DND-41 (cell line): ENCODE results near the gene MATN1.

Source experiments
- EZH2 ChIP-seq: IDR thresholded peaks from 3 replicates; pipeline ENCODE4 v1.6.1; 2012; ENCODE audit warnings: borderline replicate concordance, low read depth, mild to moderate bottlenecking, moderate library complexity, low read length, inconsistent platforms; ENCODE audit not compliant: severe bottlenecking
- TF ChIP-seq, protein P1 (sequence below): IDR thresholded peaks from 2 replicates; pipeline ENCODE4 v1.5.1; 2012; ENCODE audit warnings: borderline replicate concordance, low read length, moderate library complexity, mild to moderate bottlenecking; ENCODE audit not compliant: poor library complexity, severe bottlenecking; ENCODE audit errors: extremely low read depth

DNA sequence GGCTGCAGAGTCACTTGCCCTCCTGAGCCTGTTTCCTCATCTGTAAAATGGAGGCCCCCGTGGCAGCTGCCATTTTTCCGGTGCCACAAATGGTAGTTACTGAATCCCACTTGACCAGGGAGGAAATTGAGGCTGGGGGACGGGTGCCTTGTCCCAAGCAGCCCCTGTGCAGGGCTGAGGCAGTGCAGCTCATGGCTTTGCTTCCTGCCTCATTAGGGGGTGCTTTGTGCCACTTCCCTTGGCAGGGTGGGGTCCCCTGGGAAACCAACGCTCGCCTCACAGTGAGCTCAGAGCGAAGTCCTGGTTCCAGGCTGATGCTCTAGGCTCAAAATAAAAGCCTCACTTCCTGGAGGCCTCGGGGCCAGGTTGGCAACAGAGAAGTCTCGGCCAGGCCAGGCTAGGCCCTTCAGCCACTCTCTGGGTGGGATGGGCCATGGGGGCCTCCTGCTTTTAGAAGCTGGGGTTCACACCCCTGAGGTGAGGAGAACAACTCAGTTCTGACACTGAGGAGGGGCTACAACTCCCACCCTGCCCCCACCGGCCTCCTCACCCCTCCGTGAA is 27.4 kb upstream of the MATN1 start:
- TF ChIP-seq, protein P1, sequence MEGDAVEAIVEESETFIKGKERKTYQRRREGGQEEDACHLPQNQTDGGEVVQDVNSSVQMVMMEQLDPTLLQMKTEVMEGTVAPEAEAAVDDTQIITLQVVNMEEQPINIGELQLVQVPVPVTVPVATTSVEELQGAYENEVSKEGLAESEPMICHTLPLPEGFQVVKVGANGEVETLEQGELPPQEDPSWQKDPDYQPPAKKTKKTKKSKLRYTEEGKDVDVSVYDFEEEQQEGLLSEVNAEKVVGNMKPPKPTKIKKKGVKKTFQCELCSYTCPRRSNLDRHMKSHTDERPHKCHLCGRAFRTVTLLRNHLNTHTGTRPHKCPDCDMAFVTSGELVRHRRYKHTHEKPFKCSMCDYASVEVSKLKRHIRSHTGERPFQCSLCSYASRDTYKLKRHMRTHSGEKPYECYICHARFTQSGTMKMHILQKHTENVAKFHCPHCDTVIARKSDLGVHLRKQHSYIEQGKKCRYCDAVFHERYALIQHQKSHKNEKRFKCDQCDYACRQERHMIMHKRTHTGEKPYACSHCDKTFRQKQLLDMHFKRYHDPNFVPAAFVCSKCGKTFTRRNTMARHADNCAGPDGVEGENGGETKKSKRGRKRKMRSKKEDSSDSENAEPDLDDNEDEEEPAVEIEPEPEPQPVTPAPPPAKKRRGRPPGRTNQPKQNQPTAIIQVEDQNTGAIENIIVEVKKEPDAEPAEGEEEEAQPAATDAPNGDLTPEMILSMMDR = no peak
- no peak for TF ChIP-seq EZH2
